ENCODE data around the gene AHCTF1. TPM values are rescaled to one million over a fixed set of nuclear protein-coding genes. Genes with fewer than 3 reads are reported as not detected.

Gene AHCTF1
- total and polyA plus RNA-seq, 4 donors = 4.2 to 17.5 (median 10.6) TPM

DNA sequence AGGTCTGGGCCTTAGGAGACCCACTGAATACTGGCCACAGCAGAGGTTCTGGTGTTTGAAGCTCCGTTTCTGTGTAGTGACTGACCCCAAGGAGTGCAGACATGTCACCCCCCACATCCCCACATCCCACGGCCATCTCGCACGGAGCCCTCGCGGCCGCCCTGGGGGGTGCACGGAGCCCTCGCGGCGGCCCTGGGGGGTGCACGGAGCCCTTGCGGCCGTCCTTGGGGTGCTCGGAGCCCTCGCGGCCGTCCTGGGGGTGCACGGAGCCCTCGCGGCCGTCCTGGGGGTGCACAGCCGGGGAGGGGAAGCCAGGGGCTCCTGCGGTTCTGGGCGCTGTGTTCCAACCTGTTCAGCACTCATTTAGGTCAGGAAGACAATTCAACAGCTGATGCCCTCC lies 139.1 kb downstream of the AHCTF1 start:
- TF ChIP-seq FOXA2 (IDR thresholded peaks at IDR 0.05) (no peak), ATF3 (IDR thresholded peaks at IDR 0.05) (no peak), GABPA (IDR thresholded peaks at IDR 0.05 in 1 of 2, conservative IDR thresholded peaks at IDR 0.05 in 1 of 2) (no peak), TAF1 (conservative IDR thresholded peaks at IDR 0.05) (no peak), JUND (IDR thresholded peaks at IDR 0.05) (no peak), HNF4A (conservative IDR thresholded peaks at IDR 0.05) (no peak), RAD21 (IDR thresholded peaks at IDR 0.05) (no peak), RXRA (IDR thresholded peaks at IDR 0.05) (no peak), YY1 (IDR thresholded peaks at IDR 0.05) (no peak), FOXA1 (IDR thresholded peaks at IDR 0.05) (no peak), SP1 (IDR thresholded peaks at IDR 0.05) (no peak)
- TF ChIP-seq, protein P1, sequence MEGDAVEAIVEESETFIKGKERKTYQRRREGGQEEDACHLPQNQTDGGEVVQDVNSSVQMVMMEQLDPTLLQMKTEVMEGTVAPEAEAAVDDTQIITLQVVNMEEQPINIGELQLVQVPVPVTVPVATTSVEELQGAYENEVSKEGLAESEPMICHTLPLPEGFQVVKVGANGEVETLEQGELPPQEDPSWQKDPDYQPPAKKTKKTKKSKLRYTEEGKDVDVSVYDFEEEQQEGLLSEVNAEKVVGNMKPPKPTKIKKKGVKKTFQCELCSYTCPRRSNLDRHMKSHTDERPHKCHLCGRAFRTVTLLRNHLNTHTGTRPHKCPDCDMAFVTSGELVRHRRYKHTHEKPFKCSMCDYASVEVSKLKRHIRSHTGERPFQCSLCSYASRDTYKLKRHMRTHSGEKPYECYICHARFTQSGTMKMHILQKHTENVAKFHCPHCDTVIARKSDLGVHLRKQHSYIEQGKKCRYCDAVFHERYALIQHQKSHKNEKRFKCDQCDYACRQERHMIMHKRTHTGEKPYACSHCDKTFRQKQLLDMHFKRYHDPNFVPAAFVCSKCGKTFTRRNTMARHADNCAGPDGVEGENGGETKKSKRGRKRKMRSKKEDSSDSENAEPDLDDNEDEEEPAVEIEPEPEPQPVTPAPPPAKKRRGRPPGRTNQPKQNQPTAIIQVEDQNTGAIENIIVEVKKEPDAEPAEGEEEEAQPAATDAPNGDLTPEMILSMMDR (IDR thresholded peaks at IDR 0.05; ENCODE audit: low read depth, low read length, missing input control) = no peak
- TF ChIP-seq, protein P2, sequence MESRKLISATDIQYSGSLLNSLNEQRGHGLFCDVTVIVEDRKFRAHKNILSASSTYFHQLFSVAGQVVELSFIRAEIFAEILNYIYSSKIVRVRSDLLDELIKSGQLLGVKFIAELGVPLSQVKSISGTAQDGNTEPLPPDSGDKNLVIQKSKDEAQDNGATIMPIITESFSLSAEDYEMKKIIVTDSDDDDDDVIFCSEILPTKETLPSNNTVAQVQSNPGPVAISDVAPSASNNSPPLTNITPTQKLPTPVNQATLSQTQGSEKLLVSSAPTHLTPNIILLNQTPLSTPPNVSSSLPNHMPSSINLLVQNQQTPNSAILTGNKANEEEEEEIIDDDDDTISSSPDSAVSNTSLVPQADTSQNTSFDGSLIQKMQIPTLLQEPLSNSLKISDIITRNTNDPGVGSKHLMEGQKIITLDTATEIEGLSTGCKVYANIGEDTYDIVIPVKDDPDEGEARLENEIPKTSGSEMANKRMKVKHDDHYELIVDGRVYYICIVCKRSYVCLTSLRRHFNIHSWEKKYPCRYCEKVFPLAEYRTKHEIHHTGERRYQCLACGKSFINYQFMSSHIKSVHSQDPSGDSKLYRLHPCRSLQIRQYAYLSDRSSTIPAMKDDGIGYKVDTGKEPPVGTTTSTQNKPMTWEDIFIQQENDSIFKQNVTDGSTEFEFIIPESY (IDR thresholded peaks at IDR 0.05) = no peak
- Histone ChIP-seq H3K4me1 (ENCODE audit: control insufficient read depth in 4 of 4, insufficient read depth in 4 of 4, low read length in 3 of 4) (peaks cover 0 to 11% (median 7%) of the 10 kb centered on the region in 4 donors), H3K4me3 (ENCODE audit: low read depth in 1 of 3, low read length in 3 of 3) (no peak overlapping the region), H3K9ac (ENCODE audit: low read depth in 1 of 2, low read length in 2 of 2) (no peak overlapping the region), H3K36me3 (ENCODE audit: control insufficient read depth in 4 of 4, insufficient read depth in 3 of 4, low read depth in 1 of 4, low read length in 3 of 4) (no peaks in the 10 kb centered on the region), H3K9me3 (ENCODE audit: control insufficient read depth in 4 of 4, low read length in 3 of 4) (no peaks in the 10 kb centered on the region), H3K27ac (ENCODE audit: low read depth in 1 of 2, low read length in 2 of 2) (no peak overlapping the region), H3K27me3 (ENCODE audit: control insufficient read depth in 4 of 4, insufficient read depth in 4 of 4, low read length in 3 of 4) (no peaks in the 10 kb centered on the region)
- no peak for DNase-seq (ENCODE audit: low spot score)
- 91% methylated on average over 25 of the region's 25 CpGs for WGBS

DNA sequence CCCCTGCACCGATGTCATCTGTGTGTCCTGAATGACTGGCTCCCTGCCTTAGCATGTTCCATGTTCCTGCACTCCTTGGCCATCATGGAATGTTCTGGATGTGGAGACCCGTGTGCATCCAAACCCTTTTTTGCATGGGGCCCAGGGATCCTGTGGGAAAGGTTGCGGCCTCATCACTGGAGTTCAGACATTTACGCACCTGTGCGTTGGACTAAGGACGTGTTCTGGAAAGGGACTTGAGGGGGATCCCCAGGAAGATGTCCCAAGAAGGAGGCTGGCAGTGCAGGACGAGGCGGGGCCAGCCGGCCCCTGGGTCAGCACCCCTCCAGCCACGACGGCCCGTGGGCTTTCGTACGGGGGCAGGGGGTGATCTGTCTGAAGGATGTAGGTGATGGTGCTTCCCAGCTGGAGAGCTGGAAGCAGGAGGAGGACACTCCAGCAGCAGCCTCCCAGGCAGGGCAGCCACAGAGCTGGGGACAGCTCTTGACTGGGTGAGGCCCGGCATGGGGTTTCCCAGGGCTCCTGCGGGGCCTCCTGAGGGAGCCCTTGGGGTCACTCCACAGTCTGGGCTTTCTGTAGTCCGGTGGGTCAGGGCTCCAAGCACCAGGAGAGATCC lies 140.3 kb downstream of the AHCTF1 start:
- H3K36me3 ChIP-seq (ENCODE audit: control insufficient read depth in 4 of 4, insufficient read depth in 3 of 4, low read depth in 1 of 4, low read length in 3 of 4) = no peaks in the 10 kb centered on the region
- WGBS = 88% methylated on average over 17 of the region's 17 CpGs
- no peak overlapping the region for H3K4me3 ChIP-seq (ENCODE audit: low read depth in 1 of 3, low read length in 3 of 3)
- no peak overlapping the region for H3K27ac ChIP-seq (ENCODE audit: low read depth in 1 of 2, low read length in 2 of 2)
- DNase-seq (ENCODE audit: low spot score) = no peak
- no peak for TF ChIP-seq RXRA (IDR thresholded peaks at IDR 0.05)
- no peak for TF ChIP-seq SP1 (IDR thresholded peaks at IDR 0.05)
- TF ChIP-seq, protein P2 (IDR thresholded peaks at IDR 0.05) = no peak
- H3K9me3 ChIP-seq (ENCODE audit: control insufficient read depth in 4 of 4, low read length in 3 of 4) = no peaks in the 10 kb centered on the region
- no peak overlapping the region for H3K9ac ChIP-seq (ENCODE audit: low read depth in 1 of 2, low read length in 2 of 2)
- peaks cover 0 to 11% (median 7%) of the 10 kb centered on the region in 4 donors for H3K4me1 ChIP-seq (ENCODE audit: control insufficient read depth in 4 of 4, insufficient read depth in 4 of 4, low read length in 3 of 4)
- no peaks in the 10 kb centered on the region for H3K27me3 ChIP-seq (ENCODE audit: control insufficient read depth in 4 of 4, insufficient read depth in 4 of 4, low read length in 3 of 4)
